ENCODE results near the gene CEP78.

The CEP78 gene

DNA sequence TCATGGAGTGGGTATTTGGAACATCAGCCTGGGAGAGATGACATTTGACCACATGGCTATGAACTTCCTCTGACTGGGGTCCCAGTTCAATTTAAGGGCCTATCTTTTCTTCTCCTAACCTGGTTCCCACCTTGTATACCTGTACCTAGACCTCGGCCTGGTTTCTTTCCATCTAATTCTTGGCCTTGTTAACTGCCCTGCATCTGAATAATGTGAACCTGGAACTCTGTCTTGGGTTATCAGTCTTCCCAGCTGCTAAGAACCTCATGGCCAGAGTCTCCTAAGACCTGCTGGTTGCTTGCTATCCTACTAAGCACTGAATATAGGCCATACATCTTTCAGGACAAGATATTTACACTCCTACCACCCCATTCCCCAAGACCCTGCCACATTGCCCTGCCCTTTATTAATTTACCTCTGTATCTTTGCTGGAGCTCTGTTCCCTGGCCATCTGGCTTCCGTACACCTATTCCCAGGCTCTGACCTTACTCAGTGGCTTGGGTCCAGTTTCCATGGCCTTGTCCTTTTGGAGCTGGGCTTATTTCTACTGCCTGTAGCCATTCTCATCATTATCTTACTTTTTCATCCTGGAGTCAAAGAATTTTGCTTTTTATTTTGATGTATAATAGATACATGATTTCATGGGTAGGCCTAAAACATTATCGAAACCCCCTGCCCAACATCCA lies 67.6 kb downstream of the CEP78 start:
- no peak overlapping the region for H2BK12ac ChIP-seq (ENCODE audit: low read length in 2 of 2)
- H3K4me1 ChIP-seq (ENCODE audit: control insufficient read depth, insufficient read depth, low read depth, low read length) = peaks cover 1% of the 10 kb centered on the region
- H3K4me2 ChIP-seq (ENCODE audit: low read length, poor library complexity, severe bottlenecking) = no peak overlapping the region
- H3K27ac ChIP-seq (ENCODE audit: low read length, poor library complexity, severe bottlenecking) = no peak overlapping the region
- H3K9me3 ChIP-seq (ENCODE audit: control insufficient read depth, low read length) = no peaks in the 10 kb centered on the region
- H3K4me3 ChIP-seq (ENCODE audit: insufficient read depth in 1 of 2, low read depth in 1 of 2, low read length in 2 of 2) = no peak overlapping the region
- H3K36me3 ChIP-seq (ENCODE audit: control insufficient read depth in 1 of 2, insufficient read depth in 2 of 2, low read depth in 1 of 2, low read length in 2 of 2) = peaks cover 0 to 29% of the 10 kb centered on the region in 2 experiments
- no peak overlapping the region for H3K9ac ChIP-seq (ENCODE audit: low read length)
- no peak overlapping the region for H3K18ac ChIP-seq (ENCODE audit: low read depth in 1 of 2, low read length in 2 of 2)
- H2AFZ ChIP-seq (ENCODE audit: low read depth, low read length) = no peak overlapping the region
- no peak overlapping the region for H4K8ac ChIP-seq (ENCODE audit: low read length)
- no peak overlapping the region for H3K14ac ChIP-seq (ENCODE audit: low read length in 2 of 2)
- no peak overlapping the region for H3K23ac ChIP-seq (ENCODE audit: low read length in 2 of 2)
- 97% methylated on average over 2 of the region's 3 CpGs for WGBS
- no peak overlapping the region for H3K4ac ChIP-seq (ENCODE audit: low read depth in 1 of 2, low read length in 2 of 2)
- no peak overlapping the region for H2BK15ac ChIP-seq (ENCODE audit: low read depth, poor library complexity, severe bottlenecking)
- no peak overlapping the region for H2AK5ac ChIP-seq (ENCODE audit: low read length, severe bottlenecking)
- H4K91ac ChIP-seq (ENCODE audit: low read length) = no peak overlapping the region
- H2BK120ac ChIP-seq (ENCODE audit: low read depth, low read length) = no peak overlapping the region
- no peak for DNase-seq
- no peaks in the 10 kb centered on the region for H3K27me3 ChIP-seq (ENCODE audit: control insufficient read depth in 1 of 2, insufficient read depth in 1 of 2, low read length in 2 of 2)
- peaks cover 18% of the 10 kb centered on the region for H3K79me1 ChIP-seq (replicated peaks; ENCODE audit: low read length, poor library complexity, severe bottlenecking)
- no peak overlapping the region for H2BK5ac ChIP-seq (ENCODE audit: low read depth, low read length, poor library complexity, severe bottlenecking)

DNA sequence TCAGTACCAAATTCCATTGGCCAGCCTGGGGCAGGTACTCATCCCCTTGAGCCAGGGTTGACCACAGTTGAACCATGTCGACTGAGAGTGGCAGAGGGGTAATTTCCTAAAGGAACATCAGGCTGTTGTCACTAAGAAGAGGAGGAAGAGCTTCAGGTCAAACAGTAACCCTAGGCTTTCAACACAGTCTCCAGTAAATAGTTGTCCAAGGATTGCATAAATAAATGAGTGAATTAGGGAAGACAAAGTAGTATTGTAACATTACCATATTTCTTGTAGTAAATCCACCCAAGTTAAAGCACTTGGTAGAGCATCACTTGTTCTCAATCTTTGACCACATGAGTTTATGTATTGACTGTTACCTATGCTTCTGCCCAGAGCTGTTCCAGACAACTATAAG lies 68.5 kb downstream of the CEP78 start:
- H3K4ac ChIP-seq (ENCODE audit: low read depth in 1 of 2, low read length in 2 of 2) = no peak overlapping the region
- no peak overlapping the region for H3K14ac ChIP-seq (ENCODE audit: low read length in 2 of 2)
- no peak overlapping the region for H2AK5ac ChIP-seq (ENCODE audit: low read length, severe bottlenecking)
- H2BK5ac ChIP-seq (ENCODE audit: low read depth, low read length, poor library complexity, severe bottlenecking) = no peak overlapping the region
- H2AFZ ChIP-seq (ENCODE audit: low read depth, low read length) = no peak overlapping the region
- H3K36me3 ChIP-seq (ENCODE audit: control insufficient read depth in 1 of 2, insufficient read depth in 2 of 2, low read depth in 1 of 2, low read length in 2 of 2) = peaks cover 0 to 35% of the 10 kb centered on the region in 2 experiments
- no peak for DNase-seq
- no peak overlapping the region for H2BK12ac ChIP-seq (ENCODE audit: low read length in 2 of 2)
- H2BK15ac ChIP-seq (ENCODE audit: low read depth, poor library complexity, severe bottlenecking) = no peak overlapping the region
- no peaks in the 10 kb centered on the region for H3K9me3 ChIP-seq (ENCODE audit: control insufficient read depth, low read length)
- WGBS = 100% methylated on average over 1 of the region's 1 CpG
- peaks cover 18% of the 10 kb centered on the region for H3K79me1 ChIP-seq (replicated peaks; ENCODE audit: low read length, poor library complexity, severe bottlenecking)
- H3K27ac ChIP-seq (ENCODE audit: low read length, poor library complexity, severe bottlenecking) = no peak overlapping the region
- H3K4me2 ChIP-seq (ENCODE audit: low read length, poor library complexity, severe bottlenecking) = no peak overlapping the region
- peaks cover 1% of the 10 kb centered on the region for H3K4me1 ChIP-seq (ENCODE audit: control insufficient read depth, insufficient read depth, low read depth, low read length)
- H3K4me3 ChIP-seq (ENCODE audit: insufficient read depth in 1 of 2, low read depth in 1 of 2, low read length in 2 of 2) = no peak overlapping the region
- no peak overlapping the region for H4K8ac ChIP-seq (ENCODE audit: low read length)
- H3K18ac ChIP-seq (ENCODE audit: low read depth in 1 of 2, low read length in 2 of 2) = no peak overlapping the region
- H3K9ac ChIP-seq (ENCODE audit: low read length) = no peak overlapping the region
- no peaks in the 10 kb centered on the region for H3K27me3 ChIP-seq (ENCODE audit: control insufficient read depth in 1 of 2, insufficient read depth in 1 of 2, low read length in 2 of 2)
- no peak overlapping the region for H3K23ac ChIP-seq (ENCODE audit: low read length in 2 of 2)
- no peak overlapping the region for H4K91ac ChIP-seq (ENCODE audit: low read length)
- H2BK120ac ChIP-seq (ENCODE audit: low read depth, low read length) = no peak overlapping the region

DNA sequence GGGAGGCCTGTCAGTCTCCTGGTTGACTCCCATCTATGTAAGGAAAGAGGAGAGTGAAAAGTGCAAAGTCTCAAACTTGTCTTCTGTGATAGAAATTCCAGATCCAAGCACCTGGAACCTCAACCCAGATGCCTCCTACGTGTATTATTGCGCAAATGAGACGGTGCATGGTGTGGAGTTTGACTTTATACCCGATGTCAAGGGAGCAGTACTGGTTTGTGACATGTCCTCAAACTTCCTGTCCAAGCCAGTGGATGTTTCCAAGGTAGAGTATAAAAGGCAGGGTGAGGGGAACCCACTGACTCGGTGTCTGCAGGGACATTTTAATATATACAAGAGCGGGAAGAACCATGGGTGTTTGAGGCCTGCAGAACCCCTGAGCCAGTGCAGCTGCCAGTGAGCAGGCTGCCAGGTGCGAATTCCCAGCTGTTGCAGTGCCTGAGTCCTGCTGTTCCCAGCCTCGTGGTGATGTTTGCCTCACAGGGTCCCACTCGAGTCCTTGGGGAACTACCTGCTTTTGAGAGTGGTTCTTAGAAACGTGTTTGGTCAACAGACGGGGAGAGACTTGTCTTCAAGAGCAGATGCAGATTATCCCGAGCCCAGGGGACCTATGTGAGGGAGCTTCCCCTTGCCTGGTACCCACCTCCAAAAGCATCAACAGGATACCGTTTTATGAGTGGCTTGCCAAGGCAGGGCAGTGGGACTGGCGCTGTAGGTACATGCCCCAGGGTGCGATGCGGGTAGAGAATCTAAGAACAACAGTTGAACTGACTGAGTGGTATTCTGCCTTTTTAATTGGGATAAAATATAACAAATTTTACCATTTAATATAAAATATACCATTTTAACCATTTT lies 70.6 kb downstream of the CEP78 start:
- Histone ChIP-seq H2AFZ (ENCODE audit: low read depth, low read length) (no peak overlapping the region), H2BK5ac (ENCODE audit: low read depth, low read length, poor library complexity, severe bottlenecking) (no peak overlapping the region), H3K27me3 (ENCODE audit: control insufficient read depth in 1 of 2, insufficient read depth in 1 of 2, low read length in 2 of 2) (no peaks in the 10 kb centered on the region), H3K14ac (ENCODE audit: low read length in 2 of 2) (no peak overlapping the region), H3K4ac (ENCODE audit: low read depth in 1 of 2, low read length in 2 of 2) (no peak overlapping the region), H3K4me1 (ENCODE audit: control insufficient read depth, insufficient read depth, low read depth, low read length) (no peaks in the 10 kb centered on the region), H3K9ac (ENCODE audit: low read length) (no peak overlapping the region), H4K91ac (ENCODE audit: low read length) (no peak overlapping the region), H3K27ac (ENCODE audit: low read length, poor library complexity, severe bottlenecking) (no peak overlapping the region), H3K4me3 (ENCODE audit: insufficient read depth in 1 of 2, low read depth in 1 of 2, low read length in 2 of 2) (no peak overlapping the region), H3K36me3 (ENCODE audit: control insufficient read depth in 1 of 2, insufficient read depth in 2 of 2, low read depth in 1 of 2, low read length in 2 of 2) (peaks cover 0 to 45% of the 10 kb centered on the region in 2 experiments), H2BK15ac (ENCODE audit: low read depth, poor library complexity, severe bottlenecking) (no peak overlapping the region), H3K23ac (ENCODE audit: low read length in 2 of 2) (no peak overlapping the region), H2BK120ac (ENCODE audit: low read depth, low read length) (no peak overlapping the region), H3K9me3 (ENCODE audit: control insufficient read depth, low read length) (no peaks in the 10 kb centered on the region), H3K79me1 (replicated peaks; ENCODE audit: low read length, poor library complexity, severe bottlenecking) (peaks cover 16% of the 10 kb centered on the region), H3K4me2 (ENCODE audit: low read length, poor library complexity, severe bottlenecking) (no peak overlapping the region), H2BK12ac (ENCODE audit: low read length in 2 of 2) (no peak overlapping the region), H4K8ac (ENCODE audit: low read length) (peak overlapping the region; percentile 50), H2AK5ac (ENCODE audit: low read length, severe bottlenecking) (no peak overlapping the region), H3K18ac (ENCODE audit: low read depth in 1 of 2, low read length in 2 of 2) (no peak overlapping the region)
- WGBS = 77% methylated on average over 13 of the region's 16 CpGs
- DNase-seq = no peak

DNA sequence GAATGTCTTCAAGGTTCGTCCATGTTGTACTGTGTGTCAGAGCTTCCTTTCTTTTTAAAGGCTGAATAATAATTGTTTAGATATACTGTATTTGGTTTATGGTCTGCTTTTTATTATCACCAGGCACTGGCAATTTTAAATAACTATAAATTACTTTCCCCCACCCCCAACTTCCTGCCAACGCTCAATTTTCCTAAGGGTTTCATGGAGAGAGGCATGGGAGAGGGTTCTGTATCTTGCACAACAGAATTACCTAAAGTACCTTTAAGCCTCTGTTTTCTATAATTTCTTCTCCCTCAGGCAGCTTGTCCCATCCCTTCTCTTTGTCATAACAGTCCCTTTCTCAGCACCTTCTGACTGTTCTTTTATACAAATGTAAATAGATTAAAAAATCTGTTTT lies 71.5 kb downstream of the CEP78 start:
- no peak for DNase-seq
- Histone ChIP-seq H3K18ac (ENCODE audit: low read depth in 1 of 2, low read length in 2 of 2) (no peak overlapping the region), H3K9me3 (ENCODE audit: control insufficient read depth, low read length) (no peaks in the 10 kb centered on the region), H2AK5ac (ENCODE audit: low read length, severe bottlenecking) (no peak overlapping the region), H3K27me3 (ENCODE audit: control insufficient read depth in 1 of 2, insufficient read depth in 1 of 2, low read length in 2 of 2) (no peaks in the 10 kb centered on the region), H3K4ac (ENCODE audit: low read depth in 1 of 2, low read length in 2 of 2) (no peak overlapping the region), H2BK15ac (ENCODE audit: low read depth, poor library complexity, severe bottlenecking) (no peak overlapping the region), H3K4me3 (ENCODE audit: insufficient read depth in 1 of 2, low read depth in 1 of 2, low read length in 2 of 2) (no peak overlapping the region), H2AFZ (ENCODE audit: low read depth, low read length) (no peak overlapping the region), H2BK5ac (ENCODE audit: low read depth, low read length, poor library complexity, severe bottlenecking) (no peak overlapping the region), H3K14ac (ENCODE audit: low read length in 2 of 2) (no peak overlapping the region), H3K27ac (ENCODE audit: low read length, poor library complexity, severe bottlenecking) (no peak overlapping the region), H2BK12ac (ENCODE audit: low read length in 2 of 2) (no peak overlapping the region), H4K8ac (ENCODE audit: low read length) (no peak overlapping the region), H2BK120ac (ENCODE audit: low read depth, low read length) (no peak overlapping the region), H3K79me1 (replicated peaks; ENCODE audit: low read length, poor library complexity, severe bottlenecking) (peaks cover 16% of the 10 kb centered on the region), H4K91ac (ENCODE audit: low read length) (no peak overlapping the region), H3K36me3 (ENCODE audit: control insufficient read depth in 1 of 2, insufficient read depth in 2 of 2, low read depth in 1 of 2, low read length in 2 of 2) (peaks cover 0 to 45% of the 10 kb centered on the region in 2 experiments), H3K4me2 (ENCODE audit: low read length, poor library complexity, severe bottlenecking) (no peak overlapping the region), H3K23ac (ENCODE audit: low read length in 2 of 2) (no peak overlapping the region), H3K4me1 (ENCODE audit: control insufficient read depth, insufficient read depth, low read depth, low read length) (no peaks in the 10 kb centered on the region), H3K9ac (ENCODE audit: low read length) (no peak overlapping the region)
- WGBS = 80% methylated on average over 1 of the region's 2 CpGs
